ENCODE data around the gene MED14.

Gene MED14

DNA sequence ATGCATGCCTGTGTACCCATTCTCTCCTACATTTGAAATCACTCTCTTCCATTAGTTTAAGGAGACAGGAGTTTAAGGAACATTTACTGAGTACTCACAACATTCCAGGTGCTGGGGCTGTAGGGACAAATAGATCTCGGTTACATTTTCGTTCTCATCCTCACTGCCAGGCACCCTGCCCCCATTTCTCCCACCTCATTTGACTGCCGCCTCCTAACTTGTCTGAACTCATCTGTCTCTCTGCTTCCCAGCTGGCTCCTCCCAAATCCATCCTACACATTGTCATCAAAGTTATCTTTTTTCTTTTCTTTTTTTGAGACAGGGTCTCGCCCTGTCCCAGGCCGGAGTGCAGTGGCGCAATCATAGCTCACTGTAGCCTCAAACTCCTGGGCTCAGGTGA, 131.9 kb downstream of the MED14 start:
- no peak for DNase-seq (ENCODE audit: low spot score)

Measured in hepatic stellate cell (primary cell).